Endothelial cell of umbilical vein (primary cell): Measurements from ENCODE around the gene UBE4B. TPM values are rescaled to one million over a fixed set of nuclear protein-coding genes. Genes with fewer than 3 reads are reported as not detected.

ENCODE experiments used
- BruUV-seq: library from RNA; stranded (reverse); fragments of 400-500 nt; replicated peaks from 2 replicates; lab custom pipeline; 2021; lab: Mats Ljungman, UMichigan
- CTCF ChIA-PET: fragments of 300-600, 350-600 bp; sonication (Branson Sonifier 250); formaldehyde crosslinking; loops from one replicate; lab custom pipeline; 2021; ENCODE audit warnings: antibody characterized with exemption, inconsistent platforms; lab: Charles Lee
- POLR2A ChIA-PET: fragments of 300-600, 350-600 bp; sonication (Branson Sonifier 250); formaldehyde crosslinking; loops from one replicate; lab custom pipeline; 2021; ENCODE audit warnings: antibody characterized with exemption, inconsistent platforms; lab: Charles Lee
- DNase-seq: peaks from one replicate; pipeline ENCODE4 v3.0.0-alpha.2; 2011; ENCODE audit warnings: low read depth, low spot score
- FAIRE-seq: peaks from 2 replicates; lab custom pipeline; 2011; peaks lifted over from hg19 to GRCh38; lab: Jason Lieb, UNC
- H2AFZ ChIP-seq: 2 replicates; pipeline ENCODE4 v1.6.0; 2012; ENCODE audit warnings: low read depth, low read length, control low read depth, inconsistent platforms
- H3K27ac ChIP-seq: 2 replicates; pipeline ENCODE4 v1.5.1; 2011; ENCODE audit warnings: low read depth, mild to moderate bottlenecking, control low read depth, low read length, moderate library complexity; ENCODE audit not compliant: insufficient read depth
- H3K27me3 ChIP-seq, 2 experiments: 2 replicates each; pipeline versions ENCODE4 v1.6.0 to v1.6.1; 2011; ENCODE audit warnings: low read length in 2 of 2, mixed read lengths in 1 of 2; ENCODE audit not compliant: control insufficient read depth in 2 of 2, insufficient read depth in 2 of 2
- H3K36me3 ChIP-seq, 2 experiments: 2 replicates in 1 of 2; 3 replicates in 1 of 2; pipeline ENCODE4 v1.5.1; 2011; ENCODE audit warnings: low read length in 2 of 2, mild to moderate bottlenecking in 1 of 2, moderate library complexity in 1 of 2; ENCODE audit not compliant: control insufficient read depth in 2 of 2, insufficient read depth in 2 of 2; ENCODE audit errors: extremely low read depth in 1 of 2
- H3K4me1 ChIP-seq: 3 replicates; pipeline ENCODE4 v1.5.1; 2011; ENCODE audit warnings: mild to moderate bottlenecking, low read length; ENCODE audit not compliant: control insufficient read depth, insufficient read depth; ENCODE audit errors: extremely low read depth
- H3K4me2 ChIP-seq: 2 replicates; pipeline ENCODE4 v1.6.1; 2011; ENCODE audit warnings: low read length, control low read depth, mixed read lengths; ENCODE audit not compliant: insufficient read depth
- H3K4me3 ChIP-seq, 3 experiments: fragments of 200-600 bp in 1 of 3; sonication (generic), shearing (Covaris generic) in 1 of 3; replicated peaks in 1 of 3; 2 replicates each; pipeline ENCODE4 v1.5.1; 2011 to 2016; ENCODE audit warnings: control low read depth in 3 of 3, low read length in 3 of 3, mild to moderate bottlenecking in 2 of 3, inconsistent platforms in 1 of 3, low read depth in 1 of 3, moderate library complexity in 1 of 3; ENCODE audit not compliant: insufficient read depth in 1 of 3
- H3K79me2 ChIP-seq: 2 replicates; pipeline ENCODE4 v1.6.0; 2012; ENCODE audit warnings: low read length, inconsistent platforms; ENCODE audit not compliant: control insufficient read depth, insufficient read depth
- H3K9ac ChIP-seq: replicated peaks from 2 replicates; pipeline ENCODE3; 2011; ENCODE audit warnings: low read length, control low read depth; ENCODE audit not compliant: insufficient read depth; ENCODE audit errors: extremely low read depth
- H3K9me1 ChIP-seq: replicated peaks from 3 replicates; pipeline ENCODE4 v1.6.0; 2011; ENCODE audit warnings: mild to moderate bottlenecking, low read length; ENCODE audit not compliant: control insufficient read depth, insufficient read depth; ENCODE audit errors: extremely low read depth
- H3K9me3 ChIP-seq: replicated peaks from 2 replicates; pipeline ENCODE4 v1.5.1; 2012; ENCODE audit warnings: low read length, inconsistent platforms; ENCODE audit not compliant: control insufficient read depth, insufficient read depth
- H4K20me1 ChIP-seq: replicated peaks from 2 replicates; pipeline ENCODE3; 2011; ENCODE audit warnings: mild to moderate bottlenecking, low read length; ENCODE audit not compliant: control insufficient read depth, insufficient read depth; ENCODE audit errors: extremely low read depth
- EZH2 ChIP-seq: IDR thresholded peaks from 2 replicates; pipeline ENCODE4 v1.6.1; 2012; ENCODE audit warnings: borderline replicate concordance, low read depth, mild to moderate bottlenecking, moderate library complexity, low read length, inconsistent platforms; ENCODE audit not compliant: severe bottlenecking
- FOS ChIP-seq: IDR thresholded peaks from 2 replicates; pipeline ENCODE4 v1.6.1; 2011; ENCODE audit warnings: mild to moderate bottlenecking, low read length, moderate library complexity, borderline replicate concordance; ENCODE audit not compliant: insufficient read depth
- GATA2 ChIP-seq: IDR thresholded peaks from 2 replicates; pipeline ENCODE4 v1.7.0; 2011; ENCODE audit warnings: low read depth, mild to moderate bottlenecking, moderate library complexity, mixed read lengths, low read length; ENCODE audit not compliant: insufficient read length, insufficient read depth
- JUN ChIP-seq: IDR thresholded peaks from 2 replicates; pipeline ENCODE4 v1.6.1; 2011; ENCODE audit warnings: borderline replicate concordance, low read depth; ENCODE audit not compliant: insufficient read length, insufficient read depth
- POLR2A ChIP-seq: IDR thresholded peaks from 2 replicates; pipeline ENCODE4 v1.6.1; 2012; ENCODE audit warnings: low read depth, mild to moderate bottlenecking, control low read depth, low read length
- POLR2AphosphoS5 ChIP-seq: IDR thresholded peaks from 2 replicates; pipeline ENCODE4 v1.6.1; 2012; ENCODE audit warnings: low read depth, mild to moderate bottlenecking, control low read depth, low read length, moderate library complexity; ENCODE audit not compliant: insufficient read depth
- dilution Hi-C: fragments of 300-500 bp; cut with MboI; formaldehyde crosslinking; loops from one replicate; pipeline ENCODE4 v1.15.0; 2019; ENCODE audit warnings: low sequenced_read_pairs; ENCODE audit not compliant: extremely low pct_ligation_motif_present
- intact Hi-C: fragments of 100-400 bp; cut with micrococcal nuclease; formaldehyde crosslinking; loops from one replicate; pipeline ENCODE4 v1.10.0; 2022
- polyA plus RNA-seq, 4 experiments: library from polyadenylated mRNA; depleted of rRNA in 3 of 4; stranded (reverse) in 3 of 4; unstranded in 1 of 4; fragments of >200 nt; gene quantifications; 2 replicates each; pipeline versions ENCODE4 v1.2.1 to v1.2.3, GENCODE V29; 2011 to 2012; ENCODE audit warnings: missing spikeins in 1 of 4
- total RNA-seq: library from RNA; stranded (reverse); gene quantifications from 2 replicates; pipeline ENCODE4 v1.2.3, GENCODE V29; 2021

Gene UBE4B
- total and polyA plus RNA-seq, 2 donors (not counting 3 experiments of a cell fraction or from before 2014, with no cell fraction given) = 17.8 to 54.5 TPM

- peak; percentile 35 for FAIRE-seq
- Histone ChIP-seq H3K4me1 (peaks cover 26% of the 10 kb centered on the region), H3K9ac (no peak overlapping the region), H3K36me3 (no peaks in the 10 kb centered on the region), H4K20me1 (no peaks in the 10 kb centered on the region), H3K27ac (no peak overlapping the region), H2AFZ (no peak overlapping the region), H3K9me1 (no peaks in the 10 kb centered on the region), H3K27me3 (no peaks in the 10 kb centered on the region), H3K4me2 (no peak overlapping the region), H3K4me3 (no peak overlapping the region), H3K79me2 (peaks cover 27% of the 10 kb centered on the region), H3K9me3 (no peaks in the 10 kb centered on the region)
- intact Hi-C loops (no loop called here), dilution Hi-C loops (no loop called here)
- ChIA-PET CTCF (interaction anchor here (0.6 to 1.2 kb wide), 2 partner anchors 13 to 30 kb away, joined by 3 read pairs; no protein-coding TSS in a partner anchor), POLR2A (interaction anchor here (0.7 kb wide), 1 partner anchor 233 kb away, joined by 3 read pairs; no protein-coding TSS in a partner anchor)
- DNase-seq = peak; percentile 18
- TF ChIP-seq GATA2 (peak; percentile 44), POLR2AphosphoS5 (no peak), EZH2 (no peak)
- no TSS peak for BruUV-seq
Measured at GRCh38 chr1:10064416-10065343, 31.9 kb downstream of the UBE4B start.

GRCh38 chr1:10065344-10065685 lies 32.6 kb downstream of the UBE4B start:
- Histone ChIP-seq H3K27ac (no peak overlapping the region), H3K4me2 (no peak overlapping the region), H3K27me3 (no peaks in the 10 kb centered on the region), H3K4me1 (peaks cover 26% of the 10 kb centered on the region), H3K4me3 (no peak overlapping the region), H3K36me3 (no peaks in the 10 kb centered on the region), H3K9me3 (no peaks in the 10 kb centered on the region), H3K79me2 (peaks cover 24% of the 10 kb centered on the region), H3K9ac (no peak overlapping the region), H3K9me1 (no peaks in the 10 kb centered on the region), H2AFZ (no peak overlapping the region), H4K20me1 (no peaks in the 10 kb centered on the region)
- CTCF ChIA-PET = no interaction called here
- FAIRE-seq (no peak), DNase-seq (peak; percentile 30)
- TF ChIP-seq POLR2A = no peak
- no peak for TF ChIP-seq JUN
- no peak for TF ChIP-seq EZH2
- TF ChIP-seq FOS = no peak
- no TSS peak for BruUV-seq
- intact Hi-C loops = no loop called here
- dilution Hi-C loops = no loop called here
- POLR2A ChIA-PET = no interaction called here
